Upper lobe of right lung (tissue), 1 donor: Measurements from ENCODE around the gene SGMS1. TPM values are rescaled to one million over a fixed set of nuclear protein-coding genes. Genes with fewer than 3 reads are reported as not detected.

Experiments
- ATAC-seq: fragments of 200-7000 bp; cut with Tn5 transposase; one replicate; pipeline ENCODE4 v1.9.1; 2020; ENCODE audit warnings: mild to moderate bottlenecking, moderate library complexity
- DNase-seq: peaks from one replicate; pipeline ENCODE4 v3.0.0-alpha.2; 2020
- H3K27ac ChIP-seq: fragments of 200-600 bp; one replicate; pipeline ENCODE4 v1.8.0; 2022
- H3K27me3 ChIP-seq: fragments of 200-600 bp; one replicate; pipeline ENCODE4 v1.8.0; 2022; ENCODE audit warnings: mild to moderate bottlenecking
- H3K36me3 ChIP-seq: fragments of 200-600 bp; one replicate; pipeline ENCODE4 v1.8.0; 2022
- H3K4me1 ChIP-seq: fragments of 200-600 bp; one replicate; pipeline ENCODE4 v1.8.0; 2022
- H3K4me3 ChIP-seq: fragments of 200-600 bp; one replicate; pipeline ENCODE4 v1.8.0; 2022; ENCODE audit warnings: mild to moderate bottlenecking
- H3K9me3 ChIP-seq: fragments of 200-600 bp; one replicate; pipeline ENCODE4 v1.8.0; 2022
- CTCF ChIP-seq: fragments of 200-600 bp; IDR thresholded peaks from one replicate; pipeline ENCODE4 v1.8.0; 2022; ENCODE audit warnings: antibody characterized with exemption
- intact Hi-C: fragments of 100-400 bp; cut with DNase I; formaldehyde crosslinking; loops from one replicate; pipeline ENCODE4 v1.11.0; 2022
- total RNA-seq: library from RNA; stranded (reverse); fragmentation: NEBNext Ultra II Directional; extraction: Animal tissue kit (Norgen Biotek cat#: 25700); gene quantifications from one replicate; pipeline ENCODE4 v1.2.1, GENCODE V29; 2021
- donor health status: DM: no; HTN: yes; CAD: no; lungs with severe emphysema.

The SGMS1 gene
- total RNA-seq, 1 donor from 2014 or later = 73.1 TPM

- intact Hi-C loops = no loop called here
- TF ChIP-seq CTCF = no peak
- H3K27me3 ChIP-seq = no peaks in the 10 kb centered on the region
- DNase-seq (no peak), ATAC-seq (no peak)
- no peaks in the 10 kb centered on the region for H3K36me3 ChIP-seq
- H3K9me3 ChIP-seq = no peaks in the 10 kb centered on the region
- no peak overlapping the region for H3K4me3 ChIP-seq
- H3K4me1 ChIP-seq = peaks cover 59% of the 10 kb centered on the region
- no peak overlapping the region for H3K27ac ChIP-seq
These were observed 22.8 kb downstream of the SGMS1 start for GRCh38 chr10:50600831-50601477.

- Histone ChIP-seq H3K4me3 (no peak overlapping the region), H3K36me3 (no peaks in the 10 kb centered on the region), H3K27ac (no peak overlapping the region), H3K4me1 (peaks cover 52% of the 10 kb centered on the region), H3K27me3 (no peaks in the 10 kb centered on the region), H3K9me3 (no peaks in the 10 kb centered on the region)
- intact Hi-C loops = no loop called here
- no peak for TF ChIP-seq CTCF
- DNase-seq = no peak
- no peak for ATAC-seq
These were observed 23.5 kb downstream of the SGMS1 start for GRCh38 chr10:50600286-50600685.

GRCh38 chr10:50596897-50597296 is 26.9 kb downstream of the SGMS1 start:
- Histone ChIP-seq H3K27ac (no peak overlapping the region), H3K27me3 (no peaks in the 10 kb centered on the region), H3K9me3 (no peaks in the 10 kb centered on the region), H3K4me1 (peaks cover 27% of the 10 kb centered on the region), H3K36me3 (no peaks in the 10 kb centered on the region), H3K4me3 (no peak overlapping the region)
- DNase-seq = no peak
- no peak for ATAC-seq
- intact Hi-C loops = no loop called here
- no peak for TF ChIP-seq CTCF

- no peak for DNase-seq
- H3K27me3 ChIP-seq = no peaks in the 10 kb centered on the region
- intact Hi-C loops = no loop called here
- no peak overlapping the region for H3K4me3 ChIP-seq
- no peak overlapping the region for H3K27ac ChIP-seq
- peaks cover 27% of the 10 kb centered on the region for H3K4me1 ChIP-seq
- no peaks in the 10 kb centered on the region for H3K9me3 ChIP-seq
- no peak for TF ChIP-seq CTCF
- ATAC-seq = no peak
- no peaks in the 10 kb centered on the region for H3K36me3 ChIP-seq
These were observed 27.3 kb downstream of the SGMS1 start for GRCh38 chr10:50596456-50596855.

- H3K36me3 ChIP-seq = no peaks in the 10 kb centered on the region
- TF ChIP-seq CTCF = no peak
- intact Hi-C loops = no loop called here
- H3K4me3 ChIP-seq = no peak overlapping the region
- ATAC-seq (no peak), DNase-seq (no peak)
- H3K9me3 ChIP-seq = no peaks in the 10 kb centered on the region
- H3K27ac ChIP-seq = no peak overlapping the region
- no peaks in the 10 kb centered on the region for H3K27me3 ChIP-seq
- H3K4me1 ChIP-seq = peaks cover 20% of the 10 kb centered on the region
These were observed 28.0 kb downstream of the SGMS1 start for GRCh38 chr10:50595785-50596184.
